H1 (cell line): Measurements from ENCODE around the gene TUBA3D. TPM values are rescaled to one million over a fixed set of nuclear protein-coding genes. Genes with fewer than 3 reads are reported as not detected.

Experiments
- ATF3 ChIP-seq: IDR thresholded peaks from 2 replicates; pipeline ENCODE4 v1.6.1; 2011; ENCODE audit warnings: low read depth, mild to moderate bottlenecking, low read length; ENCODE audit not compliant: insufficient read depth
- HDAC2 ChIP-seq, 2 experiments: fragments of 300-600 bp in 1 of 2; sonication (generic) in 1 of 2; IDR thresholded peaks; 2 replicates each; pipeline ENCODE4 v1.6.1; 2011 to 2012; ENCODE audit warnings: low read depth in 2 of 2, low read length in 2 of 2, mild to moderate bottlenecking in 2 of 2, moderate library complexity in 2 of 2, borderline replicate concordance in 1 of 2, inconsistent platforms in 1 of 2
- TEAD4 ChIP-seq: IDR thresholded peaks from 2 replicates; pipeline ENCODE4 v1.6.1; 2012; ENCODE audit warnings: low read depth, low read length, inconsistent platforms, mixed read lengths
- polyA plus RNA-seq, 7 experiments: library from polyadenylated mRNA; depleted of rRNA in 3 of 7; stranded (reverse) in 5 of 7; unstranded in 2 of 7; fragments of >200 nt in 5 of 7; fragments of 200-250 nt in 2 of 7; gene quantifications; 1 replicate in 5 of 7; 2 replicates in 1 of 7; 4 replicates in 1 of 7; pipeline versions ENCODE4 v1.2.1 to v1.2.3, GENCODE V29; 2011 to 2013; ENCODE audit warnings: missing spikeins in 2 of 7, mixed read lengths in 2 of 7
- total RNA-seq: library from RNA; stranded (reverse); fragmentation: NEBNext Ultra II Directional; extraction: Animal tissue kit (Norgen Biotek cat#: 25700); gene quantifications from 2 replicates; pipeline ENCODE4 v1.2.1, GENCODE V29; 2021

Gene TUBA3D
- total and polyA plus RNA-seq, 2 of the 8 experiments (the other 6 are each of a cell fraction or from before 2014, with no cell fraction given): 0.15 TPM; not detected in 1

DNA sequence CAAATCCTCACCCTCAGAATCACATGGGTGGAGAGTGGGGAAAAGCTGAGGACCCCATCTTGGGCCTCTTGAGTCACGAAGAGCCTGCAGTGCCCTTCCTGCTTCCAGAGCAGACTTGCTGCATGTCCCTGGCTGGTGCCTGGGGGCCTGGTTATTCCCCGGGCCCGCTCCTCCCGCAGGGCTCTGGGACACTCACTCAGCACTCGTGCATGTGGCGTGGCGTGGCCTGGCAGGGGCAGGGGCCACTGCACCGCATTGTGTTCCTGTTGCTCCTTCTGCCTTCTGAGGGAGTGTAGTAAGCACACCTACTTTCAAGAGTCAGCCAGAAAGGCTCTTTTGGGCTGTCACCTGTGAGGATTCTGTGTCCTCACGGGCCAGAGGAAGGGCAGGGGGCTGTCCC, 33.7 kb downstream of the TUBA3D start (continued):
- TF ChIP-seq TEAD4 (no peak), ATF3 (no peak), HDAC2 (IDR thresholded peaks at IDR 0.05; ENCODE audit: borderline replicate concordance in 1 of 2, low read depth in 2 of 2, low read length in 2 of 2) (no peak)
